Smooth muscle cell (in vitro differentiated cells): ENCODE measurements around the gene SLC25A21. TPM values are rescaled to one million over a fixed set of nuclear protein-coding genes. Genes with fewer than 3 reads are reported as not detected.

ENCODE experiments used
- DNase-seq: peaks from one replicate; lab custom pipeline; 2025; ENCODE audit not compliant: unreplicated experiment; lab: John Stamatoyannopoulos, UW
- H2AFZ ChIP-seq: fragments of 200-600 bp; sonication (generic); 2 replicates; pipeline ENCODE4 v1.6.0; 2016; ENCODE audit warnings: antibody characterized with exemption, low read depth, mild to moderate bottlenecking
- H3F3A ChIP-seq: fragments of 200-600 bp; sonication (generic); 2 replicates; pipeline ENCODE4 v1.6.0; 2017; ENCODE audit warnings: antibody characterized with exemption, low read depth
- H3K27ac ChIP-seq: fragments of 200-600 bp; sonication (generic); 2 replicates; pipeline ENCODE4 v1.5.1; 2016; ENCODE audit warnings: low read depth, mild to moderate bottlenecking
- H3K27me3 ChIP-seq: fragments of 200-600 bp; sonication (generic); 2 replicates; pipeline ENCODE4 v1.6.1; 2016; ENCODE audit warnings: low read depth, mild to moderate bottlenecking
- H3K36me3 ChIP-seq: fragments of 200-600 bp; sonication (generic); 2 replicates; pipeline ENCODE4 v1.5.1; 2016; ENCODE audit warnings: low read depth
- H3K4me1 ChIP-seq: fragments of 200-600 bp; sonication (generic); 2 replicates; pipeline ENCODE4 v1.5.1; 2016; ENCODE audit warnings: low read depth
- H3K4me2 ChIP-seq: fragments of 200-600 bp; sonication (generic); 2 replicates; pipeline ENCODE4 v1.6.0; 2016; ENCODE audit warnings: mild to moderate bottlenecking
- H3K4me3 ChIP-seq: fragments of 200-600 bp; sonication (generic); 2 replicates; pipeline ENCODE4 v1.5.1; 2016; ENCODE audit warnings: mild to moderate bottlenecking
- H3K79me2 ChIP-seq: fragments of 200-600 bp; sonication (generic); 2 replicates; pipeline ENCODE4 v1.6.0; 2016; ENCODE audit warnings: low read depth, mild to moderate bottlenecking
- H3K9ac ChIP-seq: fragments of 200-600 bp; sonication (generic); 2 replicates; pipeline ENCODE4 v1.6.0; 2016; ENCODE audit warnings: low read depth
- H3K9me3 ChIP-seq: fragments of 200-600 bp; sonication (generic); replicated peaks from 2 replicates; pipeline ENCODE4 v1.5.1; 2016; ENCODE audit warnings: low read depth
- H4K20me1 ChIP-seq: fragments of 200-600 bp; sonication (generic); 2 replicates; pipeline ENCODE4 v1.6.0; 2016; ENCODE audit warnings: low read depth
- CTCF ChIP-seq: fragments of 200-600 bp; sonication (generic); IDR thresholded peaks from 2 replicates; pipeline ENCODE4 v1.5.1; 2017; ENCODE audit warnings: borderline replicate concordance, mild to moderate bottlenecking, antibody characterized with exemption; ENCODE audit not compliant: insufficient read depth, poor library complexity, severe bottlenecking
- whole genome bisulfite sequencing: methylation state at CpG from one replicate; pipeline ENCODE4 v1.1.7; 2016; ENCODE audit warnings: low lambda C conversion rate; 5-methylcytosine and 5-hydroxymethylcytosine counted together
- polyA plus RNA-seq: library from polyadenylated mRNA; unstranded; fragments of >200 nt; fragmentation: Nextera tagmentation; extraction: Ambion mirVana; gene quantifications from 2 replicates; pipeline ENCODE4 v1.2.1, GENCODE V29; 2016
- total RNA-seq: library from RNA; depleted of rRNA; stranded (reverse); fragments of >200 nt; gene quantifications from 2 replicates; pipeline ENCODE4 v1.2.3, GENCODE V29; 2014

The SLC25A21 gene
- total and polyA plus RNA-seq, 2 experiments from 2014 or later, result 1.1 TPM; not detected in 1

GRCh38 chr14:36747411-36748184 lies 424.8 kb downstream of the SLC25A21 start:
- no peaks in the 10 kb centered on the region for H3K79me2 ChIP-seq
- no peaks in the 10 kb centered on the region for H4K20me1 ChIP-seq
- H3K9me3 ChIP-seq, result no peaks in the 10 kb centered on the region
- no peak overlapping the region for H3K4me3 ChIP-seq
- WGBS, result 51% methylated on average over 8 of the region's 8 CpGs
- no peaks in the 10 kb centered on the region for H3K36me3 ChIP-seq
- no peak for DNase-seq
- H3K4me2 ChIP-seq, result no peak overlapping the region
- H2AFZ ChIP-seq, result no peak overlapping the region
- H3K4me1 ChIP-seq, result no peaks in the 10 kb centered on the region
- TF ChIP-seq CTCF, result peak; percentile 56
- no peak overlapping the region for H3K27ac ChIP-seq
- no peak overlapping the region for H3K9ac ChIP-seq
- H3K27me3 ChIP-seq, result no peaks in the 10 kb centered on the region
- H3F3A ChIP-seq, result no peaks in the 10 kb centered on the region

- no peaks in the 10 kb centered on the region for H3K4me1 ChIP-seq
- H3K9ac ChIP-seq, result no peak overlapping the region
- no peaks in the 10 kb centered on the region for H3F3A ChIP-seq
- no peak overlapping the region for H2AFZ ChIP-seq
- H3K4me3 ChIP-seq, result no peak overlapping the region
- peaks cover 5% of the 10 kb centered on the region for H3K27me3 ChIP-seq
- no peaks in the 10 kb centered on the region for H4K20me1 ChIP-seq
- no peaks in the 10 kb centered on the region for H3K36me3 ChIP-seq
- H3K9me3 ChIP-seq, result no peaks in the 10 kb centered on the region
- H3K4me2 ChIP-seq, result no peak overlapping the region
- H3K27ac ChIP-seq, result no peak overlapping the region
- DNase-seq, result no peak
- no peaks in the 10 kb centered on the region for H3K79me2 ChIP-seq
- no peak for TF ChIP-seq CTCF
Measured at GRCh38 chr14:36746872-36747271, 425.5 kb downstream of the SLC25A21 start.

- H4K20me1 ChIP-seq, result no peaks in the 10 kb centered on the region
- no peaks in the 10 kb centered on the region for H3K36me3 ChIP-seq
- no peak for DNase-seq
- no peaks in the 10 kb centered on the region for H3F3A ChIP-seq
- H3K79me2 ChIP-seq, result no peaks in the 10 kb centered on the region
- peaks cover 20% of the 10 kb centered on the region for H3K27me3 ChIP-seq
- no peak overlapping the region for H3K9ac ChIP-seq
- no peak overlapping the region for H2AFZ ChIP-seq
- no peak for TF ChIP-seq CTCF
- no peak overlapping the region for H3K4me2 ChIP-seq
- H3K4me1 ChIP-seq, result no peaks in the 10 kb centered on the region
- 73% methylated on average over 1 of the region's 1 CpG for WGBS
- no peak overlapping the region for H3K4me3 ChIP-seq
- no peaks in the 10 kb centered on the region for H3K9me3 ChIP-seq
- no peak overlapping the region for H3K27ac ChIP-seq
Measured at GRCh38 chr14:36741858-36742257, 430.5 kb downstream of the SLC25A21 start.

- H3K36me3 ChIP-seq, result no peaks in the 10 kb centered on the region
- peaks cover 20% of the 10 kb centered on the region for H3K27me3 ChIP-seq
- H3K9me3 ChIP-seq, result no peaks in the 10 kb centered on the region
- no peak overlapping the region for H3K9ac ChIP-seq
- H3K79me2 ChIP-seq, result no peaks in the 10 kb centered on the region
- WGBS, result 85% methylated on average over 7 of the region's 7 CpGs
- no peaks in the 10 kb centered on the region for H4K20me1 ChIP-seq
- TF ChIP-seq CTCF, result no peak
- H3F3A ChIP-seq, result no peaks in the 10 kb centered on the region
- no peak overlapping the region for H3K27ac ChIP-seq
- no peak overlapping the region for H3K4me3 ChIP-seq
- no peak for DNase-seq
- H3K4me1 ChIP-seq, result no peaks in the 10 kb centered on the region
- H2AFZ ChIP-seq, result no peak overlapping the region
- no peak overlapping the region for H3K4me2 ChIP-seq
Measured at GRCh38 chr14:36738269-36738668, 434.1 kb downstream of the SLC25A21 start.
